Right lobe of liver (tissue), 4 donors: ENCODE results near the gene BRMS1.

ENCODE experiments used
- CTCF ChIP-seq, 4 donors: fragments of 200-600 bp in 3 of 4; fragments of 450-650 bp in 1 of 4; IDR thresholded peaks; one replicate each; pipeline versions ENCODE4 v1.5.1 to v1.8.0; 2016 to 2022; ENCODE audit warnings: antibody characterized with exemption in 4 of 4, mild to moderate bottlenecking in 2 of 4
- POLR2A ChIP-seq: fragments of 450-650 bp; IDR thresholded peaks from one replicate; pipeline ENCODE4 v1.6.1; 2017; ENCODE audit warnings: antibody characterized with exemption, mild to moderate bottlenecking
- donor health status: DM: no; HTN: no; CAD: no.
- donor health status: DM: no; HTN: no; CAD: no.
- donor health status: DM: no; HTN: yes; CAD: no.

GRCh38 chr11:66292543-66293332, 52.2 kb downstream of the BRMS1 start:
- TF ChIP-seq POLR2A (no peak), CTCF (IDR thresholded peaks at IDR 0.05) (no peak)
